Esophagus squamous epithelium (tissue), 4 donors: ENCODE data around the gene LRRC71.

Experiments used
- POLR2A ChIP-seq, 4 donors: fragments of 450-650 bp; IDR thresholded peaks; one replicate each; pipeline ENCODE4 v1.6.1; 2017; ENCODE audit warnings: antibody characterized with exemption in 4 of 4, mild to moderate bottlenecking in 4 of 4, moderate library complexity in 3 of 4
- TF ChIP-seq, protein P1 (sequence below), 6 experiments: fragments of 450-650 bp in 4 of 6; fragments of 200-600 bp in 2 of 6; sonication (generic) in 2 of 6; IDR thresholded peaks; one replicate each; pipeline ENCODE4 v1.5.1; 2016 to 2019; ENCODE audit warnings: antibody characterized with exemption in 6 of 6, mild to moderate bottlenecking in 4 of 6, moderate library complexity in 4 of 6

DNA sequence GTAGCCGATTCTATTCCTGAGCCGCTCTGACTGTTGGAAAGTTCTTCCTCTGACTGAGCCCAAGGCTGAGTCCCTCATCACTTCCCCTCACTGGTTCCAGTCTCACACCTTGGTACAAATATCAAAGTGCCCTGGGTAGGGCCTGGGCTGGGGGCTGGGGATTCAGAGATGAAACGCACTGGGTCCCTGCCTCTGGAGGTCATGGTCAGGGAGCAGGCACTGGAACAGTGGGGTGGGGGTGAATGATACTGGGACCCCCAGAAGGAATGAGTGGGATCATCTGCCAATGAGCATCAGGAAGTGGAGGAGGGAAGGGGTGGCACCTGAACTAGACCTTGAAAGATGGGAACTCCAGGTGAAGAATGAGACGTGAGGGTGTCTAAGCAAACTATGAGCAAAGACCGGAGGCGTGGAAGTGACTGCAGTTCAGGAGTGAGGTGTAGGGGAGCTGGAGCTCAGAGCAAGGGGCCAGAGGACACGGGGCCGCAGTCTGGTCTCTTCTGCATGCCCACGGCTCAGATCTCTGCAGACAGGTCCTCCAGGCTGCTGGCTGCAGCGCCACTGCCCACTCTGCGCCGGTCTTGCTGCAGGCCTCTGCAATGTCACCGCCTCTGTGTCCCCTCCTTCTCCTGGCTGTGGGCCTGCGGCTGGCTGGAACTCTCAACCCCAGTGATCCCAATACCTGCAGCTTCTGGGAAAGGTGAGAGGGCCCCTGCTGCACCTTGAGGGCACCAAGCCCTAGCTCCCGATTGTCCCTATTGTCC lies 16.9 kb upstream of the LRRC71 start:
- TF ChIP-seq, protein P1, sequence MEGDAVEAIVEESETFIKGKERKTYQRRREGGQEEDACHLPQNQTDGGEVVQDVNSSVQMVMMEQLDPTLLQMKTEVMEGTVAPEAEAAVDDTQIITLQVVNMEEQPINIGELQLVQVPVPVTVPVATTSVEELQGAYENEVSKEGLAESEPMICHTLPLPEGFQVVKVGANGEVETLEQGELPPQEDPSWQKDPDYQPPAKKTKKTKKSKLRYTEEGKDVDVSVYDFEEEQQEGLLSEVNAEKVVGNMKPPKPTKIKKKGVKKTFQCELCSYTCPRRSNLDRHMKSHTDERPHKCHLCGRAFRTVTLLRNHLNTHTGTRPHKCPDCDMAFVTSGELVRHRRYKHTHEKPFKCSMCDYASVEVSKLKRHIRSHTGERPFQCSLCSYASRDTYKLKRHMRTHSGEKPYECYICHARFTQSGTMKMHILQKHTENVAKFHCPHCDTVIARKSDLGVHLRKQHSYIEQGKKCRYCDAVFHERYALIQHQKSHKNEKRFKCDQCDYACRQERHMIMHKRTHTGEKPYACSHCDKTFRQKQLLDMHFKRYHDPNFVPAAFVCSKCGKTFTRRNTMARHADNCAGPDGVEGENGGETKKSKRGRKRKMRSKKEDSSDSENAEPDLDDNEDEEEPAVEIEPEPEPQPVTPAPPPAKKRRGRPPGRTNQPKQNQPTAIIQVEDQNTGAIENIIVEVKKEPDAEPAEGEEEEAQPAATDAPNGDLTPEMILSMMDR (IDR thresholded peaks at IDR 0.05) = no peak
- TF ChIP-seq POLR2A (IDR thresholded peaks at IDR 0.05) = no peak
